Omental fat pad (tissue), 4 donors: ENCODE data around the gene RDH5. TPM values are rescaled to one million over a fixed set of nuclear protein-coding genes. Genes with fewer than 3 reads are reported as not detected.

Experiments
- ATAC-seq: fragments of 150-250 bp; one replicate; pipeline ENCODE4 v1.9.1; 2016; ENCODE audit warnings: mild to moderate bottlenecking, moderate library complexity; ENCODE audit not compliant: low FRiP score
- DNase-seq: peaks from one replicate; pipeline ENCODE4 v3.0.0-alpha.2; 2019; ENCODE audit warnings: low spot score
- CTCF ChIP-seq, 3 donors: fragments of 450-650 bp; IDR thresholded peaks; one replicate each; pipeline ENCODE4 v1.5.1; 2016 to 2017; ENCODE audit warnings: antibody characterized with exemption in 3 of 3, mild to moderate bottlenecking in 3 of 3, moderate library complexity in 2 of 3
- total RNA-seq, 4 donors: library from RNA; depleted of rRNA; stranded (reverse); fragments of >200 nt; gene quantifications; one replicate each; pipeline ENCODE4 v1.1.0, GENCODE V29; 2016

The RDH5 gene
- total RNA-seq, 4 donors from 2014 or later: 77.4 to 119 (median 100) TPM

GRCh38 chr12:55687746-55688145 is 32.4 kb upstream of the RDH5 start:
- TF ChIP-seq CTCF (IDR thresholded peaks at IDR 0.05): no peak
- DNase-seq (no peak), ATAC-seq (peak; percentile 32)

- no peak for DNase-seq
- no peak for TF ChIP-seq CTCF (IDR thresholded peaks at IDR 0.05)
- ATAC-seq: no peak
These were observed 31.2 kb upstream of the RDH5 start for GRCh38 chr12:55688716-55689655.

- TF ChIP-seq CTCF (IDR thresholded peaks at IDR 0.05): no peak
- ATAC-seq (no peak), DNase-seq (no peak)
These were observed 27.4 kb upstream of the RDH5 start for GRCh38 chr12:55692631-55693322.

GRCh38 chr12:55693323-55694187 is 26.6 kb upstream of the RDH5 start:
- no peak for ATAC-seq
- TF ChIP-seq CTCF (IDR thresholded peaks at IDR 0.05): no peak
- no peak for DNase-seq

- no peak for DNase-seq
- no peak for TF ChIP-seq CTCF (IDR thresholded peaks at IDR 0.05)
- ATAC-seq: no peak
These were observed 26.0 kb upstream of the RDH5 start for GRCh38 chr12:55694188-55694515.

- DNase-seq: no peak
- no peak for ATAC-seq
- TF ChIP-seq CTCF (IDR thresholded peaks at IDR 0.05): no peak
These were observed 25.5 kb upstream of the RDH5 start for GRCh38 chr12:55694651-55695050.
